PC-9 (cell line): ENCODE results near the gene KCNH2. TPM values are rescaled to one million over a fixed set of nuclear protein-coding genes. Genes with fewer than 3 reads are reported as not detected.

Experiments used
- BruUV-seq: library from RNA; stranded (reverse); fragments of 400-500 nt; replicated peaks from 2 replicates; lab custom pipeline; 2021; lab: Mats Ljungman, UMichigan
- CTCF ChIA-PET: fragments of 300-600 bp; sonication (Branson Sonifier 250); formaldehyde crosslinking; loops from one replicate; lab custom pipeline; 2022; ENCODE audit warnings: antibody characterized with exemption; lab: Charles Lee
- POLR2A ChIA-PET: fragments of 300-600 bp; sonication (Branson Sonifier 250); formaldehyde crosslinking; loops from one replicate; lab custom pipeline; 2022; ENCODE audit warnings: antibody characterized with exemption; ENCODE audit not compliant: unreplicated experiment; lab: Charles Lee
- DNase-seq, 2 experiments: peaks; one replicate each; pipeline versions ENCODE4 v3.0.0 to v3.0.0-alpha.2; 2015 to 2022; ENCODE audit warnings: mixed read lengths in 1 of 2
- H2AFZ ChIP-seq: fragments of 200-600 bp; sonication (generic); 2 replicates; pipeline ENCODE4 v1.8.1; 2017; ENCODE audit warnings: antibody characterized with exemption
- H3F3A ChIP-seq: fragments of 200-600 bp; sonication (generic); 2 replicates; pipeline ENCODE4 v1.8.1; 2017; ENCODE audit warnings: antibody characterized with exemption, mild to moderate bottlenecking, low read depth; ENCODE audit not compliant: insufficient read depth
- H3K27ac ChIP-seq: fragments of 200-600 bp; sonication (generic); 2 replicates; pipeline ENCODE4 v1.6.1; 2016; ENCODE audit warnings: mixed run types
- H3K27me3 ChIP-seq: fragments of 200-600 bp; sonication (generic); 2 replicates; pipeline ENCODE4 v1.6.1; 2016; ENCODE audit warnings: low read depth, mixed run types; ENCODE audit not compliant: insufficient read depth
- H3K36me3 ChIP-seq: fragments of 200-600 bp; sonication (generic); 2 replicates; pipeline ENCODE4 v1.6.1; 2016; ENCODE audit warnings: low read depth, mixed run types
- H3K4me1 ChIP-seq: fragments of 200-600 bp; sonication (generic); replicated peaks from 2 replicates; pipeline ENCODE4 v1.6.1; 2016; ENCODE audit warnings: mixed run types; ENCODE audit not compliant: insufficient read depth
- H3K4me2 ChIP-seq: fragments of 200-600 bp; sonication (generic); 2 replicates; pipeline ENCODE4 v1.6.1; 2017; ENCODE audit warnings: mixed run types
- H3K4me3 ChIP-seq: fragments of 200-600 bp; sonication (generic); 2 replicates; pipeline ENCODE4 v1.6.1; 2016; ENCODE audit warnings: mixed run types
- H3K79me2 ChIP-seq: fragments of 200-600 bp; sonication (generic); 2 replicates; pipeline ENCODE4 v1.6.1; 2017; ENCODE audit warnings: low read depth, mixed run types
- H3K9me2 ChIP-seq: fragments of 200-600 bp; sonication (generic); 2 replicates; pipeline ENCODE4 v1.8.1; 2017; ENCODE audit warnings: mild to moderate bottlenecking; ENCODE audit not compliant: insufficient read depth
- H3K9me3 ChIP-seq: fragments of 200-600 bp; sonication (generic); 2 replicates; pipeline ENCODE4 v1.8.1; 2016; ENCODE audit warnings: low read depth; ENCODE audit not compliant: insufficient read depth
- H4K20me1 ChIP-seq: fragments of 200-600 bp; sonication (generic); 2 replicates; pipeline ENCODE4 v1.8.1; 2017; ENCODE audit not compliant: insufficient read depth
- EZH2 ChIP-seq: fragments of 200-600 bp; sonication (generic); IDR thresholded peaks from 2 replicates; pipeline ENCODE4 v1.8.0; 2017; ENCODE audit warnings: antibody characterized with exemption, low read depth
- intact Hi-C: fragments of 100-400 bp; cut with micrococcal nuclease; formaldehyde crosslinking; loops from one replicate; pipeline ENCODE4 v1.10.0; 2022; ENCODE audit not compliant: unreplicated experiment
- total RNA-seq: library from RNA; stranded (reverse); gene quantifications from 2 replicates; pipeline ENCODE4 v1.2.3, GENCODE V29; 2021
- TF ChIP-seq, protein P1 (sequence below): fragments of 200-600 bp; sonication (generic); conservative IDR thresholded peaks from 2 replicates; pipeline ENCODE4 v1.6.1; 2017; ENCODE audit warnings: mixed run types, antibody characterized with exemption, mild to moderate bottlenecking, moderate library complexity

The KCNH2 gene
- total RNA-seq, 1 experiment from 2014 or later = 1.5 TPM

DNA sequence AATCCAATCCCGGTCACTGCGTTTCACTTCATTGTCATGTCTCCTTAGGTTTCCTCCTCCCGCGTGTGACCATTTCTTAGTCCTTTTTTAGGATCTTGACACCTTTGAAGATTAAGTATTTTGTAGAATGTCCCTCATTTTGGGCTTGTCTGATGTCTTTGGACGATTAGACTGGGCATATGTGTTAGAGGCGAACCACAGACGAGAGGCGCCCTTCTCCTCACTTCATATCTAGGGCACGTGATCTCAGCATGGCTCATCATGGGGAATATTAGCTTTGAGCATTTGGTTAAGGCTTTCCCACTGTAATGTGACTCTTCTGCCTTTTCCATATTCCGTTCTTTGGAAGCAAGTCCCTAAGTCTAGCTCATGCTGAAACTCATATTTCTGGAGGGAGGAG, 59.0 kb downstream of the KCNH2 start:
- no peak overlapping the region for H2AFZ ChIP-seq
- DNase-seq = no peak
- POLR2A ChIA-PET = interaction anchor here (0.7 kb wide), 1 partner anchor 225 kb away, joined by 5 read pairs; no protein-coding TSS in a partner anchor
- H3K9me3 ChIP-seq = no peaks in the 10 kb centered on the region
- H3K4me1 ChIP-seq = no peaks in the 10 kb centered on the region
- H3K36me3 ChIP-seq = no peaks in the 10 kb centered on the region
- H3F3A ChIP-seq = no peaks in the 10 kb centered on the region
- no peak overlapping the region for H3K27ac ChIP-seq
- no TSS peak for BruUV-seq
- no peaks in the 10 kb centered on the region; the same call in 1 of the 2 replicates for H4K20me1 ChIP-seq
- H3K9me2 ChIP-seq = no peaks in the 10 kb centered on the region
- TF ChIP-seq, protein P1, sequence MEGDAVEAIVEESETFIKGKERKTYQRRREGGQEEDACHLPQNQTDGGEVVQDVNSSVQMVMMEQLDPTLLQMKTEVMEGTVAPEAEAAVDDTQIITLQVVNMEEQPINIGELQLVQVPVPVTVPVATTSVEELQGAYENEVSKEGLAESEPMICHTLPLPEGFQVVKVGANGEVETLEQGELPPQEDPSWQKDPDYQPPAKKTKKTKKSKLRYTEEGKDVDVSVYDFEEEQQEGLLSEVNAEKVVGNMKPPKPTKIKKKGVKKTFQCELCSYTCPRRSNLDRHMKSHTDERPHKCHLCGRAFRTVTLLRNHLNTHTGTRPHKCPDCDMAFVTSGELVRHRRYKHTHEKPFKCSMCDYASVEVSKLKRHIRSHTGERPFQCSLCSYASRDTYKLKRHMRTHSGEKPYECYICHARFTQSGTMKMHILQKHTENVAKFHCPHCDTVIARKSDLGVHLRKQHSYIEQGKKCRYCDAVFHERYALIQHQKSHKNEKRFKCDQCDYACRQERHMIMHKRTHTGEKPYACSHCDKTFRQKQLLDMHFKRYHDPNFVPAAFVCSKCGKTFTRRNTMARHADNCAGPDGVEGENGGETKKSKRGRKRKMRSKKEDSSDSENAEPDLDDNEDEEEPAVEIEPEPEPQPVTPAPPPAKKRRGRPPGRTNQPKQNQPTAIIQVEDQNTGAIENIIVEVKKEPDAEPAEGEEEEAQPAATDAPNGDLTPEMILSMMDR = no peak
- no peak for TF ChIP-seq EZH2
- H3K4me3 ChIP-seq = no peak overlapping the region
- peaks cover 96% of the 10 kb centered on the region for H3K27me3 ChIP-seq
- intact Hi-C loops = no loop called here
- H3K4me2 ChIP-seq = no peak overlapping the region
- H3K79me2 ChIP-seq = no peaks in the 10 kb centered on the region
- CTCF ChIA-PET = no interaction called here

DNA sequence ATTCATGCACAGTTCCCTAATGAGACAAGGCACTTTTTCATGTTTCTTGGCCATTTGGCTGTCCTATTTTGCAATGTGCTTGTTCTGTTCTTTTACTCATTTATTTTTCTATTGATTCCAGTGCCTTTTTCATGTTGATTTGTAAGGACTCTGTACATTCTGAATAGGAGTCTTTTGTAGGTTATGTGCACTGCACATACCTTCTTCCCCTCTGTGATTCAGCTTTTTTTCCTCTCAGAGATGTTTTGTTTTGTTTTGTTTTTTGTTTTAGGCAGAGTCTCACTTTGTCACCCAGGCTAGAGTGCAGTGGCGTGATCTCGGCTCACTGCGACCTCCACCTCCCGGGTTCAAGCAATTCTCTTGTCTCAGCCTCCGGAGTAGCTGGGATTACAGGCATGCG, 59.7 kb downstream of the KCNH2 start:
- no peaks in the 10 kb centered on the region for H3K9me2 ChIP-seq
- no peaks in the 10 kb centered on the region for H3K4me1 ChIP-seq
- no peaks in the 10 kb centered on the region for H3K36me3 ChIP-seq
- H3K79me2 ChIP-seq = no peaks in the 10 kb centered on the region
- intact Hi-C loops = no loop called here
- CTCF ChIA-PET = no interaction called here
- TF ChIP-seq, protein P1 = no peak
- no peak for TF ChIP-seq EZH2
- BruUV-seq = no TSS peak
- H4K20me1 ChIP-seq = no peaks in the 10 kb centered on the region; the same call in 1 of the 2 replicates
- H3F3A ChIP-seq = no peaks in the 10 kb centered on the region
- no peaks in the 10 kb centered on the region for H3K9me3 ChIP-seq
- H3K4me3 ChIP-seq = no peak overlapping the region
- peaks cover 97% of the 10 kb centered on the region for H3K27me3 ChIP-seq
- no peak overlapping the region for H2AFZ ChIP-seq
- no peak overlapping the region for H3K4me2 ChIP-seq
- POLR2A ChIA-PET = no interaction called here
- H3K27ac ChIP-seq = no peak overlapping the region
- no peak for DNase-seq

DNA sequence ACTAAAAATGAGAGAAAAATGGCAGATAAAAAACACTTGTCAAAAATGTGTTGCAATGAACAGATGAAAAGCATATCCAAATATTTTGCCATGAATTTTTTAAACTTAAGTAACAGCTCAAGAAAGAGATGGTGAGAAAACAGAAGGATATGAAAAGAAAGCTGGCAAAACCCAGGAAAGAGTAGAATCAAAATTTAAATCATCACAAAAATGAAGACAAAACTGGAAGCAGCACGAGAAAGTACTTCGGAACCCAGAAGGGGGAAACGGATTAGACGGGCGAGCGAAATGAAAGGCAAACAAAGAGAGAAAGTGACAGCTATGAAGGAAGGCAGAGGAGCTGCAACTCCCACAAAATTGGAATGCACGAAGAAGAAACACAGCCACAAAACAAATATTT, 60.2 kb downstream of the KCNH2 start:
- H3K27me3 ChIP-seq = peaks cover 100% of the 10 kb centered on the region

More for the DNA sequence above, 60.2 kb downstream of the KCNH2 start:
- TF ChIP-seq, protein P1 = no peak
- TF ChIP-seq EZH2 = no peak
- Histone ChIP-seq H3K79me2 (no peaks in the 10 kb centered on the region), H2AFZ (no peak overlapping the region), H3F3A (no peaks in the 10 kb centered on the region), H3K4me2 (no peak overlapping the region), H4K20me1 (no peaks in the 10 kb centered on the region; the same call in 1 of the 2 replicates), H3K4me1 (no peaks in the 10 kb centered on the region), H3K36me3 (no peaks in the 10 kb centered on the region), H3K9me3 (no peaks in the 10 kb centered on the region), H3K4me3 (no peak overlapping the region), H3K9me2 (no peaks in the 10 kb centered on the region), H3K27ac (no peak overlapping the region)
- BruUV-seq = no TSS peak
- intact Hi-C loops = no loop called here
- POLR2A ChIA-PET = no interaction called here
- no peak for DNase-seq
- CTCF ChIA-PET = no interaction called here
